Measurements from ENCODE around the gene PPCDC. TPM values are rescaled to one million over a fixed set of nuclear protein-coding genes. Genes with fewer than 3 reads are reported as not detected.

Gene PPCDC
- total and polyA plus RNA-seq, 8 donors: 7.9 to 21.3 (median 10.1) TPM

GRCh38 chr15:75022783-75023180 lies 608 bp upstream of the PPCDC start:
- Histone ChIP-seq H3K9me3 (no peaks in the 10 kb centered on the region), H3K27me3 (no peaks in the 10 kb centered on the region), H3K27ac (no peak overlapping the region), H3K4me1 (peaks cover 0 to 14% (median 0%) of the 10 kb centered on the region in 3 donors), H3K36me3 (peaks cover 0 to 10% (median 0%) of the 10 kb centered on the region in 3 donors), H3K4me3 (no peak overlapping the region)
- ATAC-seq: no peak
- WGBS, 2 donors: 90 to 95% methylated on average over 2 of the region's 2 CpGs
- no peak for DNase-seq
- no peak for TF ChIP-seq CTCF (IDR thresholded peaks at IDR 0.05)
- FAIRE-seq: no peak
- intact Hi-C loops (cut with DNase I): no loop called here

GRCh38 chr15:75023872-75024636 lies 664 bp downstream of the PPCDC start:
- DNase-seq (peak in 1 of 6 donors; percentile 48), ATAC-seq (peak; percentile 47 to 58 (median 52)), FAIRE-seq (no peak)
- Histone ChIP-seq H3K4me1 (peaks cover 0 to 14% (median 0%) of the 10 kb centered on the region in 3 donors), H3K27ac (peak overlapping the region; percentile 49 to 85 (median 77)), H3K4me3 (peak overlapping the region; percentile 75 to 91 (median 80)), H3K36me3 (no peaks in the 10 kb centered on the region), H3K27me3 (no peaks in the 10 kb centered on the region), H3K9me3 (no peaks in the 10 kb centered on the region)
- WGBS, 2 donors: 10% methylated on average over 12 of the region's 12 CpGs
- no peak for TF ChIP-seq CTCF (IDR thresholded peaks at IDR 0.05)
- intact Hi-C loops (cut with DNase I): no loop called here

- Histone ChIP-seq H3K27me3 (no peaks in the 10 kb centered on the region), H3K4me3 (no peak overlapping the region), H3K9me3 (no peaks in the 10 kb centered on the region), H3K4me1 (peaks cover 0 to 19% (median 0%) of the 10 kb centered on the region in 3 donors), H3K27ac (no peak overlapping the region), H3K36me3 (no peaks in the 10 kb centered on the region)
- FAIRE-seq (no peak), DNase-seq (no peak), ATAC-seq (no peak)
- TF ChIP-seq CTCF (IDR thresholded peaks at IDR 0.05): no peak
- 67 to 71% methylated on average over 3 of the region's 3 CpGs for WGBS, 2 donors
- intact Hi-C loops (cut with DNase I): loop anchor here in 1 of 3 donors (5.0 kb wide), 1 partner anchor 182 kb away; no protein-coding TSS in a partner anchor
These were observed 1.7 kb downstream of the PPCDC start for GRCh38 chr15:75025107-75025506.

GRCh38 chr15:75025548-75026260 lies 2.3 kb downstream of the PPCDC start:
- no peaks in the 10 kb centered on the region for H3K9me3 ChIP-seq
- 76 to 78% methylated on average over 5 of the region's 5 CpGs for WGBS, 2 donors
- ATAC-seq (no peak), DNase-seq (no peak), FAIRE-seq (no peak)
- H3K4me3 ChIP-seq: no peak overlapping the region
- intact Hi-C loops (cut with DNase I): loop anchor here in 1 of 3 donors (5.0 kb wide), 1 partner anchor 182 kb away; no protein-coding TSS in a partner anchor
- TF ChIP-seq CTCF (IDR thresholded peaks at IDR 0.05): no peak
- peaks cover 0 to 19% (median 0%) of the 10 kb centered on the region in 3 donors for H3K4me1 ChIP-seq
- H3K36me3 ChIP-seq: no peaks in the 10 kb centered on the region
- no peak overlapping the region for H3K27ac ChIP-seq
- no peaks in the 10 kb centered on the region for H3K27me3 ChIP-seq

All from pancreas (tissue), 10 donors.